RPMI8226 (cell line): ENCODE data around the gene ZDHHC17.
"Not testable (repeated sequence)": the region's sequence is repeated elsewhere in the genome, so short reads cannot be mapped to it uniquely, and the experiment has no call there.

Source experiments
- DNase-seq: peaks from one replicate; pipeline ENCODE4 v3.0.0-alpha.2; 2015

Gene ZDHHC17

DNA sequence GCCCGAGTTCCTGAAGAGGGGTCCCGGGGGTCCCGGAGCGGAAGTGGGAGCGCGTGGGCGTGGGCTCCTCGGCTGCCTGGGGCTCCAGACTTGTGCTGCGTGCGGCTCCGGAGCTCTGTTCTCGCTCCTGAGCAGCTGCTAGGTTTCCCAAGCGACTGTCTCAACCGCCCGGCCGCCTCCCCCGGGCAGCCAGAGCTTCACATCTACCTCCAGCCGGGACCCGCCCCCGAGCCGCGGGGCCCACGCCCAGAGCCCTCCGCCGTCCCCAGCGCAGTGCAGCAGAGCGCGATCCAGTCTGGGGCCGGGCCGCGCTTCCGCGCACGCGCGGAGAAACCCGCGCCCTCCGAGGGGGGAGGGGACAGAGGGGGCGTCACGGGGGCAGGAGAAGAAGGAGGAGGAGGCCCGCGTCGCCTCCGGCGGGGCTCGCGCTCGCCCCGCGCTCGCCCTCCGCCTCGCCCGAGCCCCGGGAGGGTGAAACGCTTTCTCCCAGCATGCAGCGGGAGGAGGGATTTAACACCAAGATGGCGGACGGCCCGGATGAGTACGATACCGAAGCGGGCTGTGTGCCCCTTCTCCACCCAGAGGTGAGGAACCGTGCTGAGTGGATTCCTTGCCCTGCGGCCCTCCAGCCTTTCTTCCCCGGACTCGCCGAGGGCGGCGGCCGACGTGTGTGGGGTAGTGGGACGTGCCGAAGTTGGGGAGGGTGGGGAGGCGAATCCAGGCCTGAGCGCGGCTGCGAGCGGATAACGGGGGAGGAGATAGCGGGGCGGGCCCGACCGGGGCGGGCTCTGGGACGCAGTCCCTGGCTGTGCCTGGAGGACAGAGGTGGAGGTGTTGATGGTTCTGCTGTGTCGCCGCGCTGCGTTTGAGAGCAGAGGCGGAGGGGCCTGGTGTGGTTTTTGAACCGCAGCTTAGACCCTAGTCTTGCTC, at the start of gene ZDHHC17:
ZDHHC17 (plus strand) TSS at position 370 of the 930 bp plus-strand sequence; CDS start at position 492, 122 bp downstream.
- peak; percentile 93 for DNase-seq

- no peak for DNase-seq
Observed at GRCh38 chr12:76714415-76714814, 49.5 kb upstream of the ZDHHC17 start.

- no peak for DNase-seq
Observed at GRCh38 chr12:76714861-76715260, 49.1 kb upstream of the ZDHHC17 start.

DNA sequence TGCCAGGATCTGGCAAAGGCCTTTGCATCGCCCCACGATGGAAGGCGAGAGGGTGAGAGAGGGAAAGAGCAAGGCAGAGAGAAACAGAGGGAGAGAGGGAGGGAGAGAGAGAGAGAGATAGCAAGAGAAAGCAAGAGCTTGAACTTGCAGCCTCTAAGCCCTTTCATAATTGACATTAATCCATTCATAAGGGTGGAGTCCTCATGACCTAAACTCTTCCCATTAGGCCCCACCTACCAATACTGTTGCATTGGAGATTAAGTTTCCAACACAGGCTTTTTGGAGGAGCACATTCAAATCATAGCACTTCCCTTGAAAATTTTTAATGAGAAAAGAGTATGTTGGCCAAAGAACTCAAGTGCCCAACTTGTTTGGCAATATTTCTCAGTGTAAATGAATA, 48.6 kb upstream of the ZDHHC17 start:
- no peak for DNase-seq

DNA sequence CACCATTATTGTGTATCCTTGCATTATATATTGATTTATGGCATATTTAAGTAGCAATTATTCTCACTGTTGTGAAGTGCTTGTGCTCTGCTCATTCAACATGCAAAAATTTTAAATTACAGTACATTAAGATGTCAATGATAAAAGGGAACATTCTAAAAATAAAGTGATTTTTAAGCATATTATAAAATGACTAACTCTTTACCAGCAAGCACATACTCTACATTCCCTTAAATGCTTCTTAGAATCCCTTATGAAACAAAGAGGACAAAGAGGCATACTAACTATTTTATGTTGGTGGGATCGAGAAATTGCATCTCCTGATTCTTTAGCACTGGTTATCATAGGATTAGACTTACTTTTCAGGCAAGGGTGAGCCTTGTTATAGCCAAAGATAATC, 46.6 kb upstream of the ZDHHC17 start:
- DNase-seq: no peak

- DNase-seq: no peak
Observed at GRCh38 chr12:76719171-76720041, 44.5 kb upstream of the ZDHHC17 start.

DNA sequence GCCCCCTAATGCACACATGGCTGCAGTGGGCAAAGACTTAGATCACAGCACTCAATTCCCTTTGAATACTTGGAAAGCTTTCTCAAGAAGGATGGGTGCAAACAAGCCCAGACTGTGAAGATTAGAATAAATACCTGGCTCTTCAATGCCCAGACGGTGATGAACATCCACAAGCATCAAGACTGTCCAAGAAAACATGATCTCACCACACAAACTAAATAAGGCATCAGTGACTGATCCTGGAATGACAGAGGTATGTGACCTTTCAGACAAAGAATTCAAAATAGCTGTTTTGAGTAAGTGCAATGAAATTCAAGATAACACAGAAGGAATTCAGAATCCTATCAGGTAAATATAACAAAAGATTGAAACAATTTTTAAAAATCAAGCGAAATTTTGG, 43.8 kb upstream of the ZDHHC17 start:
- no peak for DNase-seq

DNA sequence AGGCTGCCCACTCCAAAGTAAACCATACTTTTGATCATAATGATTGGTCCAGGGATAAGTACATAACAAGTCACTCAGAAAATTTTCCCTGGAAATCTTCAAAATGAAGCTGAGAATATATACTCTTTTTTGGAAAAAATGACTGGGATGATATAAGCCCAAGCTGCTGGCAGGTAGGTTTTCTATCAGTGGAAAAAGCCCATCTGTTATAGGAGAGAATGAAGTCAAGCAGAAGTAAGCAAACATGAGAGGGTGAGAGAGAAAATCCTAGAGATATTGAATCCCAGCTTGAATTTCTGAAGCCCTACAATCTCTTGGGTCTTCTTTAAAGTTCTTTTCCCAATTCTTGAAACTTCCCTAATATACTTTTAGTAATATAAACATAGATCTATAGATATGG, 37.3 kb upstream of the ZDHHC17 start:
- no peak for DNase-seq

DNA sequence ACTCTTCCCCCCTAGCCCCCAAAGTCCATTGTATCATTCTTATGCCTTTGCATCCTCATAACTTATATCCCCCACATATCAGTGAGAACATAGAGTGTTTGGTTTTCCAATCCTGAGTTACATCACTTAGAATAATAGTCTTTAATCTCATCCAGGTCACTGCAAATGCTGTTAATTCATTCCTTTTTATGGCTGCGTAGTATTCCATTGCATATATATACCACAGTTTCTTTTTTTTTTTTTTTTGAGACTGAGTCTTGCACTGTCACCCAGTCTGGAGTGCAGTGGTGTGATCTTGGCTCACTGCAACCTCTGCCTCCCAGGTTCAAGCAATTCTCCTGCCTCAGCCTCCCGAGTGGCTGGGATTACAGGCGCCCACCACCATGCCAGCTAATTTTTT, 31.7 kb upstream of the ZDHHC17 start:
- DNase-seq: not testable (repeated sequence)

DNA sequence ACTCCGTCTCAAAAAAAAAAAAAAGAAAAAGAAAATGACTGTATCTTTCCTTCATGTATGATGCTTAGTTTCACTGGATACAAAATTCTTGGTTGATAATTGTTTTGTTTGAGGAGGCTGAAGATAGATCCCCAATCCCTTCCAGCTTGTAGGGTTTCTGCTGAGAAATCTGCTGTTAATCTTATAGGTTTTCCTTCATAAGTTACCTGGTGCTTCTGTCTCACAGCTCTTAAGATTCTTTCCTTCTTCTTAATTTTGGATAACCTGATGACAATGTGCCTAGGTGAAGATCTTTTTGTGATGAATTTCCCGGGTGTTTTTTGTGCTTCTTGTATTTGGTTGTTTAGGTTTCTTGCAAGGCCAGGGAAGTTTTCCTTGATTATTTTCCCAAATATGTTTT, 26.2 kb upstream of the ZDHHC17 start:
- DNase-seq: not testable (repeated sequence)

- peak; percentile 5 for DNase-seq
Observed at GRCh38 chr12:76738824-76739579, 24.9 kb upstream of the ZDHHC17 start.

- DNase-seq: no peak
Observed at GRCh38 chr12:76739896-76740295, 24.0 kb upstream of the ZDHHC17 start.

DNA sequence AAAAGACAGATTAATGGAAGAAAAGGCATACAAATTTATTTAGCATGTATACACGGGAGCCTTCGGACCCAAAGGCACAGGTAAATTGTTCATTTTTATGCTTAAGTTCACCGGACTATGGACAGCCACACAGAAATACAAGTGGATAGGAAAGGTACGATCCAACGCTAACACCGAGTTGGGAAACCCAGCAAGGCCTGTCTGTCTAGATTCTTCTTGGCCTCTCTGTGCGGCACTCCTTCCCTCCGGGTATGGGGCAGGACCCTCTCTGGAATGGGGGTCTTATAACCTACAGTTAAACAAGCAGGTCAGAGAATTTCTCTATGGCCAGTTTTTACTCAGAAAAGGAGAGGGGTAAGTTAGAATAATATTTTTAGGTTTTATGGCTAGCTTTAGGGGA, 23.4 kb upstream of the ZDHHC17 start:
- DNase-seq: no peak

DNA sequence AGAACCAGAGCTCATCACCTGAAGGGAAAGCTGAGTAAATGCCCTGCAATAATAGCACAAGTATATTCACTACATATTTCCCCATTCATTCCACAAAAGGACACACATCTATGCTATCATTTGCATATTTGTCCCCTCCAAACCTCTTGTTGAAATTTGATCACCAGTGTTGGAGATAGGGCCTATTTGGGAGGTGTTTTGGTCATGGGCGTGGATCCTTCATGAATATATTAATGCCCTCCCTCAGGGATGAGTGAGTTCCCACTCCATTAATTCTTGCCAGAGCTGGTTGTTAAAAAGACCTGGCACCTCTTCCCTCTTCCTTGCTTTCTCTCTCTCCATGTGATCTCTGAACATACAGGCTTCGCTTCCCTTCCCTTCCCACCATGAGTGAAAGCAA, 18.6 kb upstream of the ZDHHC17 start:
- DNase-seq: no peak

DNA sequence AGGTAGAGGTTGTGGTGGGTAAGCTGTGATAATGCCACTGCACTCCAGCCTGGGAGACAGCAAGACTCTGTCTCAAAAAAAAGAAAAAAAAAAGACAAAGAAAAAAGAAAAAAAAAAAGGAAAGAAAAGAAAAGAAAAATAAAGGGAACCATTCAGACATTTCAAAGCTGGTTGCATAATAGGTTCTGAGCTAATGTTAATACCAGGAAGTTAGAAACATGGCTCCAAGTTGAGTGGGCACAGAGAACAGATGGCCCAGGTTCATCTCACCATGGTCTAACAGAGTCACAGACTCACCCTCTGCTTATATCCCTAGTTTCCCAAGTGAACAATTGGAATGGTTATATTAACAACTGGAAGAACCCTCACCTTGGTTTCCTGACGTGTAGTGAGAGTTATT, 17.4 kb upstream of the ZDHHC17 start:
- DNase-seq: no peak

- no peak for DNase-seq
Observed at GRCh38 chr12:76747245-76747644, 16.7 kb upstream of the ZDHHC17 start.

GRCh38 chr12:76755829-76756379, 8.0 kb upstream of the ZDHHC17 start:
- DNase-seq: no peak

DNA sequence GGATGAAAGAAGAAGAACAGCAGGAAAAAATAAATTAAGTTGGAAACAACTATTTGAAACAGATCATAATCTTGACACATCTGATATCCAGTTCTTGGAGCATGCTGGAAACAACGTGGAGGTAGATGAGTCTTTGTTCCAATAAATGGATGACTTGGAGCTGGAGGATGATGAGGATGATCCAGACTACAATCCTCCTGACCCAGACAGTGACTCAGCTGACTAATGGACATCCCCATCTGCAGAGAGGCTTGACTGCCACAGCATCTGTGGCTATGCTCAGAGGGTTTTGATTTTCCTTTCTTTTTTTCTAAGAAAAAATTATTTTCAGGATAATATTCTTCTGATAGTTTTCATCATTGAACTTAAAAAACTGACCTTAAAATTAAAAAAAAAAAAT, 6.2 kb upstream of the ZDHHC17 start:
- DNase-seq: no peak

- DNase-seq: no peak
Observed at GRCh38 chr12:76762601-76762980, 1.3 kb upstream of the ZDHHC17 start.

- peak; percentile 10 for DNase-seq
Observed at GRCh38 chr12:76764856-76765255, 941 bp downstream of the ZDHHC17 start.

- DNase-seq: no peak
Observed at GRCh38 chr12:76765598-76765997, 1.7 kb downstream of the ZDHHC17 start.

- no peak for DNase-seq
Observed at GRCh38 chr12:76766161-76766560, 2.2 kb downstream of the ZDHHC17 start.

GRCh38 chr12:76768576-76768975, 4.7 kb downstream of the ZDHHC17 start:
- DNase-seq: no peak
